ENCODE data around the gene PRKN.

DNA sequence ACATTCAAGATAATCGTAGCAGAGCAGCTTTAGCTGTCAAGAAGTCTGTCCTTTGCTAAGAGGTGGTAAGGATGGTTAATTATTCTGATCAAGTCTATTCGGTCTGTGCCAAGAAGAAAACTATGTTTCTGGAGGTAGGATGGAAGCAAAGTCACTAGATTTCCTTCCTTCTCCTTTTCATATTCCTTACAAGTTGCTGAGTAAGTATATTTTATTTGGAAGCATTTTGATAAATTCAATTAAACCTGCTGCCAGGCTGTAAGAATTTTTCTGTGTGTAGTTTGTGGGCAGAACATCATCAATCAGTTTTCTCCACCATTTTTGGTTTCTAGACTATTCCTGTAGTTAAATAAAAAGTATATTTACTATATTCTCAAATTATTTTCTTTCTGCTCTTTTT, 311.3 kb downstream of the PRKN start:
- TF ChIP-seq, protein P1, sequence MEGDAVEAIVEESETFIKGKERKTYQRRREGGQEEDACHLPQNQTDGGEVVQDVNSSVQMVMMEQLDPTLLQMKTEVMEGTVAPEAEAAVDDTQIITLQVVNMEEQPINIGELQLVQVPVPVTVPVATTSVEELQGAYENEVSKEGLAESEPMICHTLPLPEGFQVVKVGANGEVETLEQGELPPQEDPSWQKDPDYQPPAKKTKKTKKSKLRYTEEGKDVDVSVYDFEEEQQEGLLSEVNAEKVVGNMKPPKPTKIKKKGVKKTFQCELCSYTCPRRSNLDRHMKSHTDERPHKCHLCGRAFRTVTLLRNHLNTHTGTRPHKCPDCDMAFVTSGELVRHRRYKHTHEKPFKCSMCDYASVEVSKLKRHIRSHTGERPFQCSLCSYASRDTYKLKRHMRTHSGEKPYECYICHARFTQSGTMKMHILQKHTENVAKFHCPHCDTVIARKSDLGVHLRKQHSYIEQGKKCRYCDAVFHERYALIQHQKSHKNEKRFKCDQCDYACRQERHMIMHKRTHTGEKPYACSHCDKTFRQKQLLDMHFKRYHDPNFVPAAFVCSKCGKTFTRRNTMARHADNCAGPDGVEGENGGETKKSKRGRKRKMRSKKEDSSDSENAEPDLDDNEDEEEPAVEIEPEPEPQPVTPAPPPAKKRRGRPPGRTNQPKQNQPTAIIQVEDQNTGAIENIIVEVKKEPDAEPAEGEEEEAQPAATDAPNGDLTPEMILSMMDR (IDR thresholded peaks at IDR 0.05) = no peak
- no peak for TF ChIP-seq EP300 (IDR thresholded peaks at IDR 0.05)
- TF ChIP-seq POLR2A (IDR thresholded peaks at IDR 0.05) = no peak

Data from tibial nerve (tissue), 4 donors.